DMS53 (cell line): ENCODE results near the gene ACSL6.

Experiments
- DNase-seq: peaks from one replicate; lab custom pipeline; 2025; lab: John Stamatoyannopoulos, UW

Gene ACSL6

DNA sequence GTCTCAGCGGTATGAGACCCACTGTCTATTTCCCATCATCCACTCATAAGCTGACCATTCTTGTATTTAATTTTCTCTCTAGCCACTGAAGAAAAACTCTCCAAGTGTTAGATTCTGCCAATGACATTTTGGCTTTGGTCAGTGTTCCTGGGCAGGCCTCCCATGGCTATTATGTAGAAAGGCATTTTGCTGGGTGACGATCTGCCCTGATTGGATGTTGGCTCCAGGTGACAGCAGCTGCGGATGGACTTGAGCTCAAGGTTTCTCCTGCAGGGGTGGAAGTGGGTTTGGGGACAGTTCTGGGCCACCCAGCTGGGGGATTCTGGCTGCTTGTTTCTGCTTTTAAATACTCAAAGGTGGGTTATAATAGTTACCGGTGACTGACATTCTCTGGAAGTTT lies 31.6 kb downstream of the ACSL6 start:
- DNase-seq: no peak

DNA sequence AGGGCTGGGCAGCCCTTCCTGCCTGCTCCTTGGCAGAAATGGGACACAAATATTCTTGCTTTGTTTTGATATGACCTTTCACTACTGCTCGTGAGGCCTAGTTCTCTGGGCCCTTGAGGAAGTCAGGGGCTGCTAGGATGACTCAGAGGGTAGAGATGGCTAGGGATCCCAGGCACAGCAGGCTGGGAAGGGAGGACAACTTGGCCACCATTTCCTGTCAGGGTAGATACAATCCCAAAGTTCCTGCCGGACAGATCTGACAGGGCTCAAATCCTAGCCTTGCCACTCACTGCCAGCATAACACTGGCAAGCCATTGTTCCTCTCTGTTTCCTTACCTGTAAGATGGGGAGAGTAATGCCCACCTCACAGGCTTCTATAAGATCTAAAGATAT lies 34.2 kb downstream of the ACSL6 start:
- DNase-seq: peak; percentile 16

DNA sequence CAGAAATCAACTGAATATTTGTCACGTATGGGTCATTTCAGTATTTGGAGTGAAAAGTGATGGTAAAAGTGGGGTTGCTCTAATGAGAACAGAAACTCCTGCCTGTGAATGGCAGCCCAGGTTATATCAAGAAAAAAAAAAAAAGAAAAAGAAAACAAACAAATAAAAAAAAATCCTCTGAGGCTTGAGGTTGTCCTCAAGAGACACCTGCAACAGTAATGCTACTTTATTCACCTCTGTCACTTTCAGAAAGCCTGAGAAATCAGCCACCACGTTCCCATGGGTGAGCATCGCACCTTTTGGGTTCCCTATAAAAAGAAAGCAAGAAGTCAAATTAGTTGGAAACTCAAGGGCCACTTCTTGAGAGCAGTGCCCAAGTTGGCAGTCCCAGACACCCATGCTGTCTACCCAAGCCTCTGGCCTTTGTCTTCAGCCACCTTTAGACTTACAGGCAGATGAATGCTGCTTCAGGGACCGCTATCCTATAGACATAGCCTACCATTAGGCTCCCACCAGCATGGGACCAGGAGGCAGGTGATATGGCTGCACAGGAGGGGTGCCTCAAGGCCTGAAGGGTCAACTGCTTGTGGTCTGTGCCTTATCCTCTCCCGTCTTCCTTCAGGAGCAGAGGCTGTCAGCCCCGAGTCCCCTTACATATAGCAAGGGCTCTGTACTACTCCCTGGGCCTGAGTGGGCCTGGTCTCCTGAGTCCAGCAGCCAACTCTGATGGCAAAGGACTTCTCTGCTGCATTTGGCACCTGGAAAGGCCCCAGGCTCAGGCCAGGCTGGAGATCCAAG lies 34.8 kb downstream of the ACSL6 start:
- DNase-seq: no peak

DNA sequence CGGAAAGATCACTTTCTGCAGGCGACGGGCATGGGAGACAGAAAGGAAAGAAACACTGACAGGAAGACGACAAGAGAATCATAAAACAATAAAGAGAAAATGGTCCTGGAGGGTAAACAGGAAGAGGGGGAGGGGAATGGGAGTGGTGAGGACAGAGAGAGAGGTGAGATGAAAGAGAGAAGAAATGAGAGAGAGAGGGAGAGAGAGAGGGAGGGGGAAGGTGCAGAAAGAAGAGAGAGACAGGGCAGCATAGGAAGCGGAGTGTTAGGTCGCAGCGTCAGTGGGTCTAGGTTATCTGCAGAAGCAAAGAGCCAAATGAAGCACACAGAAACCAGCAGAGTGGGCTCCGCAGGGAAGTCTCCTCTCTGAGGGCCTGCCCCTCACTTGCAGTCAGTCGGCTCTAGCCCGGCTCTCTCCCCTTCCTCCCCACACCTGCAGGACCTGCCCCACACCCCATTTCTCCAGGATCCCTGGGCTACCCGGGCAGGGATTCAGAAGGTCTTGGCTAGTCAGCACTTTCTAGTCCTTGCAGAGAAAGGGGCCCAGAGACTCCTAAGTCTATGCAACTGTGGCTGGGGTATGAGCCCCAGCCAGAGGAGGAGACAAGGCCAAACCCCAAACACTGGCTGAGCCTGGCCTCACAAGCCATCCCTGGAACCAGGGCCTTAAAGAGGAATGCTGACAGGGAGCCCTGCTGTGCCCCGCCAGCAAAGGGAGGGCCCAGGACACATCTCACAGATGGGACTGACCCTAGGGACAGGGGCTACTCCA lies 36.3 kb downstream of the ACSL6 start:
- DNase-seq: no peak

DNA sequence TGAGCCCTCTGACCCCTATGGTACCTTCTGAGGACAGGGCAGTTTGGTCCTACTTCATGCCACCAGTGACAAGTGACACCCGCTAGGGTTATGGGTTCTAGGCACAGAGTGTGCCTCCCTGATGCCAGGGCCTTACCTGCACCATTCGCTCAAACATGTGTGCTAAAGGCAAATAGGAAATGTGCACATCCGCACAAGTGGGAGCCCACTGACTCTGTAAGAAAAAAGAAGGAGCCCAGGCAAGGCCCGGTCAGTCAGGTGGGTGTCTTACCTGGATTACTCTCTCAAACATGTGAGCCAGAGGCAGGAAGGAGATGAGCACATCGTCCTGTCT lies 36.9 kb downstream of the ACSL6 start:
- DNase-seq: no peak

DNA sequence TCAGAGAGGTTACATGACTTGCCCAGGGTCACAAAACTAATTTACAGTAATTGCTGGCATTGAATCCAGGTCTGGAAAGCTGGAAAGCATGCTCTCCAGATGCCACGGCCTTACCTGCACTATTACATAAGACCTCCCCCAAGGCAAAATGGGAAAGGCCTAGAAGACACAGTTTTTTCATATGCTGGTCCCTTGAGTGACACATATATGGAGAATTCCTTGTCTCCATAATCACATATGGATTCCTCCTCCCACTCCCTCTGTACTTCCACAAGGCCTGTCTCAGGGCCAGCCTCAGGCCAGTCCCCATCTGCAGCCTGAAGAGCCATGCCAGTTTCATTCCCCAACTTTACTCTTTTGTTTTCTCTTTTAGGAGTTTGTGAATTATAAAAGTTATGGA lies 37.4 kb downstream of the ACSL6 start:
- DNase-seq: no peak

DNA sequence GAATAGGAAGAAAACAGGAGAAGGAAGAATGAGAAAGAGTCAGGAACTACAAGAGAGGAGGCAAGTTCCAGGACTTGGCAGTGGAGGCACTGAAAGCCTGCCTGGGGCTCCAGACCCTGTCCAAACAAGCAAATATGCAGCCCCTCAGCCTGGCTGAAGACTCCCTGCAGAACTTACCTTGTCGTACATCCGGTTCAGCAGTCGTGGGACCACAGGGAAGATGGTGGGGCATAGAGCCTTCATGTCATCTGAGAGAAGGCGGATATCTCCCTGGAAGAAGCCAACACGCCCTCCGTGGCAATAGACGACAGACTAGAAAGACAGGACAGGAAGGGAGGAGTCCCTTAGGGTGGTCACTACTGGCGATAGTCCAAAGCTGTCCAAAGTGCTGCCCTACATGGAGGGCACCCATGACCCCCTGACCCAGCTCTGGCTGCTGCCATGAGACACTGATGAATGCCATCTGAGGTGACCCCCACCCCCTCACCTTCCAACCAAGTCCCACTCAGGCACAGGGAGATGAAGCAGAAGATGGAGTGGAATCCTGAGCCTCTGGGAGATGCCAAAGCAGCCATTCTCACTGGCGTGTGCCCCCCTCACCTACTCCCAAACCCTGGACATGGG lies 38.3 kb downstream of the ACSL6 start:
- DNase-seq: no peak

DNA sequence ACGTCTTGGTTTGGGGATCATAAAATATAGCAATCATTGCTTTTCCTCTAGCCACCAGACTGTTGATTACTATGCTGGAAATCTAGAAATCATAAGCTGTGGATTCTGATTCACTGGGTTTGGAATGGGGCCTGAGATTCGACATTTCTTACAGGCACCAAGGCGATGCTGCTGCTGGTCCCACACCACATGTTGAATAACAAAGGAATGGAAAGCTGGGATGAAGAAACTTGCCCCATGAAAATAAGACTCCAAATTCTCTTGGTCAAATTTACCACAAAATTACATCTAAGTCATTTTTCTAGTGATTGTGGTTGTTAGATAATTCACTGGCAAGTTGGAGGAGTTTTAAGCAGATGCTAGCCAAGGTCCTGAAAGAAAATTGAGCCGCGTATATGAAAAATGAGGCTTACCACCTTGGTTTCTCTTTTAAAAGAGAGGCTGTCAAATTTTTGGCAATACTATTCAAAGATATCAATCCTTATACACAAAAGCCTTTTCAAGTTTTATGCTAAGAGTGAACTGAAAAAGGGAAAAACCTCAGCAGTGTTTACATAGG lies 43.0 kb downstream of the ACSL6 start:
- DNase-seq: no peak

DNA sequence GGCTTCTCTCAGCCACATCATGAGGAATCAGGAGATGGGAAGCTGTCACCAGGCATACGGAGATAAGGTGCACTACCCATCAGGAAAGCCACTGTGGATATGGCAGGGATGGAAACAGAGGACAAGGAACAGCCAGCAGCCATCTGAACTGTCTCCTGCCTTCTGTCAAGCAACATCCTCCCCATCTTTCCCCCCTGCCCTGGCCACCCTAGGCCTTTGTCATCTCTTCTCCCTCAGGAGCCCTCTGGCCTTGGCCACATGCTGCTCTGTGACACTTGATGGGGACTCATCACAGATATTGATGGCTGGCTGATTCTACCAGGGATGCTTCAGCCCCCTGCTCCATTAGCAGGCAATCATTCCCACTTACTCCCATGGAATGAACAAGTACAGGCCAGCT lies 44.9 kb downstream of the ACSL6 start:
- DNase-seq: no peak

DNA sequence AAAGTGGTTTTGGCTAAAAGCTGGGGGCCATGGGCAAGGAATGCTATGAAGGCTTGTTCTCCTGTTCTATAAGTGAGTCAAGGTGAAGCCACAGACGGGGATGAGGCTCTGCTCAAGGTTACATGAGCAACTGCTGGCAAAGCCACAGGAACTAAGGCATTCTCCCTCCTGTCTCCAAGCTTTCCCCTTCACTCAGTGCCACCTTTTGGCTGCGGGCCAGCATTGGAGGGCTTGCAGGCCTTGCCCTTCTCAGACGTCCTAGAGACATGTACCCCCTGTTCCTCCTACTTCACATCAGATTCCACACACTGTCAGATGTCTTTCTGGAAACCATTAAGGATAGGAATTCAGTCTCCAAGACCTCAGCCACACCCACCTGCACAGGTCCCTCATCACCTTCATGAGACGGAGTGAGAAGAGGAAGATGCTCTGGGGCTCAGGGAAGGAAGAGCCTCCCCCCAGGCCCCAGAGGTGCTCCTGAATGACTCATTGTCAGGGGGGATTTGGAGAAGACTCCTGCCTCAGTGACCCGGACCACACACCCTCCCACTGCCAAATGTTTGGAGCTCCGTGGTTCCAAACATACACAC lies 45.5 kb downstream of the ACSL6 start:
- no peak for DNase-seq

DNA sequence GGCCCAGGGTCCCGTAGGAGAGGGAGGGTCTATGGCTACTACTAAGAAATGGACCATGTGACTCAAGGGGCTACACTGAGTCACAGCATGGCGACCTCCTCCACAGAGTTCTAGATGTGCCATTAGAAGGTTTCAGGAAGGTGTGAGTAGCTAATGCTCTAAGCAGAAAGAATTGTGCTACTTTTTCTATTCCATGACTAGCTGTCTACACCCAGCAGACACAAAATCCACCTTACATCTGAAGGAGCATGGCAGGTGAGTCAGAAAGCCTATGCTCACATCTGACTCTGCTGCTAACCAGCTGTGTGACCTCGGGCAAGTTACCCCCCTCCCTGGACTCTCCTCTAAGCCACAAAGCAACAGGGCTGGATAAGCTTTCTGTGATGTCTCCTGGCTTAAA lies 51.6 kb downstream of the ACSL6 start:
- no peak for DNase-seq

DNA sequence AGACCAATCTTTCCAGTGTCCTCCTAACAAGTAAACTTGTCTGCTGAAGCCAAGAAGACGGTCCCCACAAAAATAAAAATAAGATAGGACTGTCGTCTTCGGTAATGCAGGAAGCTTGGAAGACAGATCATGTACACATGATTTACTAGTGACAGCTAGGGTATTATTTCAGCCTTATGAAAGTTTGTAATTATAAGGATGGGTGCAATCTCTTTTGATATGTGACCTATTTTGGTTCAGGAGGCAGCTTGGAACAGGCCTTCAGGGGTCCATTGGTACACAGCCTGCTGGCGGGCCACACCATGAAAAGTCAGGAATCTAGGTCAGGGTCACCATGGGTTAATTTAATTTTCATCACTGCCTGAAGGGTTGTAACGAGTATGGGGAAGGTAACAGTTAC lies 52.3 kb downstream of the ACSL6 start:
- DNase-seq: no peak

DNA sequence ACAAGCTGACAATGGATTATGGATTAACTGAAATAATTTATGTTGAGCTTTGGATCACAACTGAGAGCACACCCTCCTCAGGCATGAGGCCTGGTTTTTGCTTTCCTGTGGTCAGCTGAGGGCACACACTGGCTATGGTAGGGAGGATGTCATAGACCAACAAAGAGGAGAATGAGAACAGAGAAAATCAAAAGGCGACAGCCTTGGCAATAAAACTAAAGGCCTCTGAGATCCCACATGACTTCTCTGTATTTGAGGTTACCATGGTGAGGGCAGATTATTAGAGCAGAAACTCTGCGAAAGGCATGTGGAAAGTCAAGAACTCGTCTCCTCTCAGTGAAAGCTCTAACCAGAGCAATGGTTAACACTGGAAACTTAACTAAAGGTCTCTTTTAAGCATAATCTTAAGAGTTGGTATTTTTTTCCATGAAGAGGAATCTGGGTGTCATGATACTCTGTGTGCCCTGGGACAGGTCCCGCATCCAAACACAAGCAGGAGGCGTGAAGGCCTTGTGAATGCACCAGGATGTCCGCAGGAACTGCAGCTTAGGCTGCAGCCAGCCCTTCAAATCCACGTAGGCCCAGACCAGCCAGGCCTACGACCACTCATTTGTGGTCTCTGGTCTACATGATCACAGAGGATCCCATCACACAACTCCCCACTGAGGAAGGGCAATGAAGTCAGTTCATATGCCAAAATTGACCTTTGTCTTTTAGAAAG lies 53.6 kb downstream of the ACSL6 start:
- no peak for DNase-seq

DNA sequence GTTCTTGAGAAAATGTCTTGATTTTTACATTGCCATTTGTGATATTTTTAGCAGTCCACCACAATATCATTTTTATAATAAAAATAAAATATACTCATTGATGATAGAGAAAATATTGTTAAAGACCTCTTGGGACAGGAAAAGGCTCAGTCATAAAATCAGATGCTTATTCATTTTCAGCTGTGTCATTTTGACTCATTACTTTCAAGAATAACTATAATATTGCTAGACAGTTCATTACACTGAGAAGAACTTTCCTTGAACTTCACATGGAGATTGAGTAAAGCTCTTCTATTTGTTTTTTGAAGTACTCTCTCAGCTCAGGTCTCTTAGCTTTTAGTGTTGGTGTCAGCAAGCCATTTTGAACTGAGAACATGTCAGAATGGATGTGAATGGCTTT lies 57.5 kb downstream of the ACSL6 start:
- DNase-seq: no peak

DNA sequence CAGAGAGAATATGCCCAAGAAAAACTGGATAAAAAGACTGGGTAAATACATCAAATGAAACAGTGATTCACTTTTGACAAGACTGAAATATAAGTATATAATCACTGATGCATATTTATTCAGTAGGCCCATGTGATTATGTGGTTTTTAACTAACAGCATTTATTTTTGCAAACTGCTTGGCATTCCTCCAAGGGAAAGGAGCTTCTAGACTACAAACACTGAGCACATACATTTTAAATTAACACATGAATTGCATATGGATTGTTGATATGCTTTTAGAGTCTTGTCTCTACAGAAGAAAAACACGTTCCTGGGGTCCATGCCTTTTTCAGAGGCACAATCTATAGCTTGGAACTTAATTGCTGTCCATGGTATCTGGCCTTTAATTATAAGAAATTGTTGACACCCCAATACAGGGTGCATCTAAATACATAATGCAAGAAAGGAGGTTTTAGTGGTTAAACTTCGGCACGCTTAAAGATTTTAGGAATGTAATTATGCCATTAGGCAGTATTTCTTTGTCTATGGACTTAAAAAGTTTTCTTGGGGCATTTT lies 59.1 kb downstream of the ACSL6 start:
- no peak for DNase-seq

DNA sequence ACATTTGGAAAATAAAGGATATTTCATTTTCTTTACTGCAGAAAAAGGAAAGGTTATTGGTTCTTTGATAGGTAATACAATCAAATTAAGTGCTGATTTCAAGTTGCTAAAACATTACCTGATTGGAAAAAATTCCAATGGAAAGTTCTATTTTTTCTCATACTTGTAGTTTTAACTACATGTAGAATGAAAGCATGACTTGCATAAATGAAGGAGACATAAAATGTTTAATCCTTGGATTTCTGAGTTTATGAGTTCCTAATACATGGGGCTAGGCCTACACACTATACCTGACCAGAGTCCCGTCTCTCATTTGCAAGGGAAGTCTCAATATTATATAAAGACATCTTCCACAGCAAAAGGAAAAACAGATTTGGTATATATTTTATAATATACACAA lies 60.8 kb downstream of the ACSL6 start:
- no peak for DNase-seq

DNA sequence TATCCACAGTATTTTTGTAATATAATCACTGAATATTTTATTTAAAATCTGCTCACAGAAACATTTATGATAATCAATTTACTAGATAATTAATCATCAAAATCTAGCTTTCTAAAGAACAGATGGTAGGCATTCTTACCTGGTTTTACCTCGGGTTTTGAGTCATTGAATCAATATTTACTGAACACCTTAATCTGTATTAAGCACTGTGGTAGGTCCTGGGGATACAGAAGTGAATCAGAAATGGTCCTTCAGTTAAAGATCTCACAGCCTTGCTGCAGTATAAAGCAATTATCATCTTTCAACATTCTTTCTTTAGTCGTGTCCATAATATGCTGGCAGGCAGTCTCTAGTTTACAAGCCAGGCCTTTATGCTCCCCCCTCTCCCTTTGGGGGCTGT lies 64.0 kb downstream of the ACSL6 start:
- DNase-seq: peak; percentile 84

DNA sequence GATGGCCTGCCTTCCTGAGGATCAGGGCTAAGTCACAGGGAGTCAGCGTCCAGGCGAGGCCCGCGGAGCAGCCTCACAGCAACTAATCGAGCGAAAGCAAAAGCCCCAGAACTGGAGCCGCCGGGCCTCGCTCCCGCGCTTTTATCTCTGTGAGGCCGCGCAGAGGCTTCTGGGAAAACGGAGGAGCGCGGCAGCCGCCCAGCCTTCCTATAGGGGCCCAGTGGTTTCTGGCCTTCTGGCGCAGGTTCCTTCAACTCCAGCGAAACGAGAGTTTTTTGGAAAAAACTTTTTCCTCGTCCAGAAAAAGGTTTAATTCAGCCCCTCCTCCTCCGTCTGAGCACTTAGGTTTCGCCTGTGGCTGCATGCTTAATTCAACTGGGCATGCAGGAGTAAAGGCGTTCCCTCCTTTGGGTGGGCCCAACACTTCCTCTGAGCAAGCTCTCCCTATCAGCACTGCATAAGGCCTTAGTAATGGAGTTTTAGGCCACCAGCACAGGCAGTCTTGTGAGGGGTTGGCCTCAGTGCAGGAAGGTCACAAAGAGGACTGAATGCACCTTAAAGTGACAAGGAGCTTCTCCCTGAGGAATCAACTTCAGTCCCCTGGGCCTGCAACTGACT lies 65.8 kb downstream of the ACSL6 start, which contains the start of gene MEIKIN:
Gene MEIKIN (minus strand): TSS at position 113 of the 618 bp plus-strand sequence. CDS start 158 bp downstream, outside the sequence.
- DNase-seq: no peak

DNA sequence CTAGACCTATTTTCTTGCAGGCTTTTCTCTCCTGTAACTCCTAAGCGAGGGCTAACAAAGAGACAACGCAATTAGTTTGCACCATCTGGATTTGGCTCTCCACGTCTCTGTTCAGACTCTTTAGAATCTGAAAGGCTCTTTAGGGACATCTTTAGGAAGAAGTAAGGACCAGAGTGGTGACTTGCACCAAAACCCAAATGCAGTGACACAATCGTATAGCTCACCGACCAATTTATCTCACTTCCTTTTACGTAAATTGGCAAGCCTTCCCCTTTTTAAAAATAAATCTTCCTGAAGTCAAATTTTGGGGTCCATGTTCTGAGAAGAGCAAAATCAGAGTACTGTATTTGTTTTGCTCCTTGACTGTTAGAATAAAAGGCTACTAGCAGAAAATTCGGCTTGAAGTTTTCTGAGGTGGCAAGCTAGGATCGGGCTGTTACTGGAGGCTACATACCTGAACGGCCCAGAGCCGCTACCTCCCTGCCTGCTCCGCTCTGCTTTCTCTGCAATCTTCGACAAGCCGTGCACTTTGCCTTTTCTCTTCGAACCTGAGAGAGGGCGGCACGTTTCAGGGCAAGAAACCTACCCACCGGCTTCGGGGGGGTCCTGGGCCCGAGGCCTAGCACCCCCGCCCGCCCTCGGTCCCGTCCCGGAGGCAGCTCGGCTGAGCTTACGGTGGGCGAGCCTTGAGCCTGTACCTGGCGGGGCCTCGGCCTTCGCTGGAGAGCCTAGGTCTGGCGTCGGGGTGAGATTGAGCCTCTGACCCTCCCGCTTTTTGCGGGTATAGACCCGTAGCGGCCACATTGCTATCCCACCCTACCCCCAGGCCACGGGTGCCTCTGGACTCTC lies 66.5 kb downstream of the ACSL6 start:
- no peak for DNase-seq

DNA sequence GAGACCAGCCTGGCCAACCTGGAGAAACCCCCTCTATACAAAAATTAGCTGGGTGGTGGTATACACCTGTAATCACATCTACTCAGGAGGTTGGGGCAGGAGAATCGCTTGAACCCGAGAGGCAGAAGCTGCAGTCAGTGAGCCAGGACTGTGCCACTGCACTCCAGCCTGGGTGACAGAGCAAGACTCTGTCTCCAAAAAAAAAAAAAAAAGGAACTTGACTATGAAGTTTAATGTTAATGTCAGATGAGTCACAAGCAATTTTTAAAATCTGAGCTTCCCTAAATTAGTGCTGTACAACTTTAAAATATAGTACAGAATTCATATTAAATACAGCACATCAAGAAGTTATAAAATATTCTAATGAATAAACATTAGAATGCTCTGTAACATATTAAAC lies 67.5 kb downstream of the ACSL6 start:
- no peak for DNase-seq
